G401.6 (cell line): ENCODE measurements around the gene RET.

ENCODE experiments used
- FAIRE-seq: peaks from 2 replicates; lab custom pipeline; 2012; peaks lifted over from hg19 to GRCh38; lab: Jason Lieb, UNC

Gene RET

GRCh38 chr10:43173120-43173519, 96.3 kb downstream of the RET start:
- FAIRE-seq, result no peak

- FAIRE-seq, result no peak
Measured at GRCh38 chr10:43174969-43175368, 98.1 kb downstream of the RET start.

GRCh38 chr10:43176271-43176670, 99.4 kb downstream of the RET start:
- no peak for FAIRE-seq

GRCh38 chr10:43177595-43177994, 100.7 kb downstream of the RET start:
- FAIRE-seq, result no peak
